Fibroblast of lung (primary cell): ENCODE measurements around the gene IL4I1.

ENCODE experiments used
- CTCF ChIP-seq, 2 donors: IDR thresholded peaks in 1 of 2; conservative IDR thresholded peaks in 1 of 2; 1 replicate in 1 of 2; 2 replicates in 1 of 2; pipeline ENCODE4 v1.5.1; 2011 to 2012; ENCODE audit warnings: low read length in 2 of 2, control low read depth in 1 of 2, inconsistent platforms in 1 of 2, low read depth in 1 of 2, mild to moderate bottlenecking in 1 of 2
- EZH2 ChIP-seq: IDR thresholded peaks from 2 replicates; pipeline ENCODE4 v1.5.1; 2012; ENCODE audit warnings: low read length, control low read depth, mild to moderate bottlenecking; ENCODE audit errors: missing control alignments

- no peak for TF ChIP-seq EZH2
- TF ChIP-seq CTCF (conservative IDR thresholded peaks at IDR 0.05 in 1 of 2, IDR thresholded peaks at IDR 0.05 in 1 of 2; ENCODE audit: low read depth in 1 of 2, low read length in 2 of 2): no peak
Measured at GRCh38 chr19:49940482-49940791, 43.8 kb upstream of the IL4I1 start.
